ENCODE measurements around the gene CXCR2.
"Not testable (repeated sequence)": the region's sequence is repeated elsewhere in the genome, so short reads cannot be mapped to it uniquely, and the experiment has no call there.

- TF ChIP-seq, protein P1, sequence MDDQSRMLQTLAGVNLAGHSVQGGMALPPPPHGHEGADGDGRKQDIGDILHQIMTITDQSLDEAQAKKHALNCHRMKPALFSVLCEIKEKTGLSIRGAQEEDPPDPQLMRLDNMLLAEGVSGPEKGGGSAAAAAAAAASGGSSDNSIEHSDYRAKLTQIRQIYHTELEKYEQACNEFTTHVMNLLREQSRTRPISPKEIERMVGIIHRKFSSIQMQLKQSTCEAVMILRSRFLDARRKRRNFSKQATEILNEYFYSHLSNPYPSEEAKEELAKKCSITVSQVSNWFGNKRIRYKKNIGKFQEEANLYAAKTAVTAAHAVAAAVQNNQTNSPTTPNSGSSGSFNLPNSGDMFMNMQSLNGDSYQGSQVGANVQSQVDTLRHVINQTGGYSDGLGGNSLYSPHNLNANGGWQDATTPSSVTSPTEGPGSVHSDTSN (IDR thresholded peaks at IDR 0.05): not testable (repeated sequence)
- not testable (repeated sequence) for TF ChIP-seq TAF1 (IDR thresholded peaks at IDR 0.05; ENCODE audit: borderline replicate concordance, low read depth, low read length); RXRA (IDR thresholded peaks at IDR 0.05; ENCODE audit: borderline replicate concordance, low read depth); RFX5 (IDR thresholded peaks at IDR 0.05; ENCODE audit: low read length); POLR2AphosphoS5 (IDR thresholded peaks at IDR 0.05; ENCODE audit: low read depth, low read length); YY1 (IDR thresholded peaks at IDR 0.05; ENCODE audit: low read depth); CHD2 (IDR thresholded peaks at IDR 0.05; ENCODE audit: low read length, partially characterized antibody); SIN3A (IDR thresholded peaks at IDR 0.05; ENCODE audit: borderline replicate concordance, low read depth, low read length); EP300 (IDR thresholded peaks at IDR 0.05; ENCODE audit: borderline replicate concordance in 1 of 2, low read depth in 1 of 2, low read length in 1 of 2); NRF1 (IDR thresholded peaks at IDR 0.05; ENCODE audit: low read depth, low read length); NFIC (IDR thresholded peaks at IDR 0.05; ENCODE audit: borderline replicate concordance)
- TF ChIP-seq, protein P2, sequence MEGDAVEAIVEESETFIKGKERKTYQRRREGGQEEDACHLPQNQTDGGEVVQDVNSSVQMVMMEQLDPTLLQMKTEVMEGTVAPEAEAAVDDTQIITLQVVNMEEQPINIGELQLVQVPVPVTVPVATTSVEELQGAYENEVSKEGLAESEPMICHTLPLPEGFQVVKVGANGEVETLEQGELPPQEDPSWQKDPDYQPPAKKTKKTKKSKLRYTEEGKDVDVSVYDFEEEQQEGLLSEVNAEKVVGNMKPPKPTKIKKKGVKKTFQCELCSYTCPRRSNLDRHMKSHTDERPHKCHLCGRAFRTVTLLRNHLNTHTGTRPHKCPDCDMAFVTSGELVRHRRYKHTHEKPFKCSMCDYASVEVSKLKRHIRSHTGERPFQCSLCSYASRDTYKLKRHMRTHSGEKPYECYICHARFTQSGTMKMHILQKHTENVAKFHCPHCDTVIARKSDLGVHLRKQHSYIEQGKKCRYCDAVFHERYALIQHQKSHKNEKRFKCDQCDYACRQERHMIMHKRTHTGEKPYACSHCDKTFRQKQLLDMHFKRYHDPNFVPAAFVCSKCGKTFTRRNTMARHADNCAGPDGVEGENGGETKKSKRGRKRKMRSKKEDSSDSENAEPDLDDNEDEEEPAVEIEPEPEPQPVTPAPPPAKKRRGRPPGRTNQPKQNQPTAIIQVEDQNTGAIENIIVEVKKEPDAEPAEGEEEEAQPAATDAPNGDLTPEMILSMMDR (IDR thresholded peaks at IDR 0.05): not testable (repeated sequence)
Measured at GRCh38 chr2:218121789-218122188, 4.0 kb upstream of the CXCR2 start.

Data from SK-N-SH (cell line).